HEK293 (cell line): ENCODE measurements around the gene NOC2L.

Experiments used
- AEBP2 ChIP-seq: fragments of 450-650 bp; formaldehyde crosslinking; IDR thresholded peaks from 2 replicates; pipeline ENCODE4 v1.5.1; 2016; ENCODE audit warnings: missing biosample characterization, missing genetic modification characterization, borderline replicate concordance
- HOXD13 ChIP-seq: sonication (generic); formaldehyde crosslinking; IDR thresholded peaks from 2 replicates; pipeline ENCODE4 v1.8.0; 2022; ENCODE audit warnings: missing genetic modification reagents, borderline replicate concordance
- KLF1 ChIP-seq: fragments of 450-650 bp; formaldehyde crosslinking; IDR thresholded peaks from 2 replicates; pipeline ENCODE4 v1.5.1; 2016; ENCODE audit warnings: missing biosample characterization, missing genetic modification characterization
- KLF17 ChIP-seq: fragments of 450-650 bp; formaldehyde crosslinking; IDR thresholded peaks from 2 replicates; pipeline ENCODE4 v1.5.1; 2016; ENCODE audit warnings: missing biosample characterization, missing genetic modification characterization
- KLF7 ChIP-seq: fragments of 450-650 bp; formaldehyde crosslinking; IDR thresholded peaks from 2 replicates; pipeline ENCODE4 v1.5.1; 2016; ENCODE audit warnings: missing biosample characterization, missing genetic modification characterization, borderline replicate concordance
- MYNN ChIP-seq: fragments of 450-650 bp; formaldehyde crosslinking; IDR thresholded peaks from 2 replicates; pipeline ENCODE4 v1.5.1; 2016; ENCODE audit warnings: missing biosample characterization, missing genetic modification characterization, borderline replicate concordance
- OVOL3 ChIP-seq: fragments of 450-650 bp; formaldehyde crosslinking; IDR thresholded peaks from 2 replicates; pipeline ENCODE4 v1.5.1; 2016; ENCODE audit warnings: missing biosample characterization, missing genetic modification characterization
- PRDM6 ChIP-seq: fragments of 450-650 bp; formaldehyde crosslinking; IDR thresholded peaks from 2 replicates; pipeline ENCODE4 v1.5.1; 2017; ENCODE audit warnings: missing biosample characterization, missing genetic modification characterization
- SALL2 ChIP-seq: fragments of 450-650 bp; formaldehyde crosslinking; IDR thresholded peaks from 2 replicates; pipeline ENCODE4 v1.5.0; 2017; ENCODE audit warnings: missing biosample characterization, mild to moderate bottlenecking, missing genetic modification characterization, borderline replicate concordance
- SP3 ChIP-seq: fragments of 450-650 bp; formaldehyde crosslinking; IDR thresholded peaks from 2 replicates; pipeline ENCODE4 v1.5.1; 2016; ENCODE audit warnings: missing biosample characterization, missing genetic modification characterization
- SP7 ChIP-seq: fragments of 450-650 bp; formaldehyde crosslinking; IDR thresholded peaks from 2 replicates; pipeline ENCODE4 v1.5.1; 2016; ENCODE audit warnings: missing biosample characterization, missing genetic modification characterization
- YY1 ChIP-seq: fragments of 450-650 bp; formaldehyde crosslinking; IDR thresholded peaks from 2 replicates; pipeline ENCODE4 v1.5.1; 2018; ENCODE audit warnings: missing biosample characterization, missing genetic modification characterization
- YY2 ChIP-seq: fragments of 450-650 bp; formaldehyde crosslinking; IDR thresholded peaks from 2 replicates; pipeline ENCODE4 v1.5.1; 2016; ENCODE audit warnings: missing biosample characterization, missing genetic modification characterization
- ZBTB7A ChIP-seq: fragments of 450-650 bp; formaldehyde crosslinking; IDR thresholded peaks from 2 replicates; pipeline ENCODE4 v1.5.1; 2016; ENCODE audit warnings: low read depth, missing biosample characterization, missing genetic modification characterization
- ZNF132 ChIP-seq: fragments of 450-650 bp; formaldehyde crosslinking; IDR thresholded peaks from 2 replicates; pipeline ENCODE4 v1.5.1; 2017; ENCODE audit warnings: missing biosample characterization, missing genetic modification characterization, borderline replicate concordance
- ZNF138 ChIP-seq: fragments of 450-650 bp; formaldehyde crosslinking; IDR thresholded peaks from 2 replicates; pipeline ENCODE4 v1.5.1; 2016; ENCODE audit warnings: missing biosample characterization, missing genetic modification characterization, borderline replicate concordance
- ZNF148 ChIP-seq: fragments of 450-650 bp; formaldehyde crosslinking; IDR thresholded peaks from 2 replicates; pipeline ENCODE4 v1.5.0; 2017; ENCODE audit warnings: missing biosample characterization, missing genetic modification characterization, borderline replicate concordance
- ZNF169 ChIP-seq: fragments of 450-650 bp; formaldehyde crosslinking; IDR thresholded peaks from 2 replicates; pipeline ENCODE4 v1.5.1; 2016; ENCODE audit warnings: missing biosample characterization, missing genetic modification characterization
- ZNF23 ChIP-seq: fragments of 450-650 bp; formaldehyde crosslinking; IDR thresholded peaks from 2 replicates; pipeline ENCODE4 v1.5.1; 2016; ENCODE audit warnings: missing biosample characterization, missing genetic modification characterization, borderline replicate concordance
- ZNF24 ChIP-seq: fragments of 450-650 bp; formaldehyde crosslinking; IDR thresholded peaks from 2 replicates; pipeline ENCODE4 v1.5.1; 2016; ENCODE audit warnings: missing biosample characterization, missing genetic modification characterization
- ZNF274 ChIP-seq, 2 experiments: fragments of 200-500 bp in 1 of 2; fragments of 450-650 bp in 1 of 2; sonication (Bioruptor generic) in 1 of 2; formaldehyde crosslinking in 1 of 2; IDR thresholded peaks; 2 replicates each; pipeline versions ENCODE4 v1.5.1 to v1.6.1; 2014 to 2016; ENCODE audit warnings: borderline replicate concordance in 1 of 2, inconsistent platforms in 1 of 2, low read length in 1 of 2, missing biosample characterization in 1 of 2, missing genetic modification characterization in 1 of 2
- ZNF335 ChIP-seq: fragments of 450-650 bp; formaldehyde crosslinking; conservative IDR thresholded peaks from 2 replicates; pipeline ENCODE4 v1.5.1; 2016; ENCODE audit warnings: missing biosample characterization, missing genetic modification characterization
- ZNF423 ChIP-seq: fragments of 450-650 bp; formaldehyde crosslinking; IDR thresholded peaks from 2 replicates; pipeline ENCODE4 v1.5.1; 2016; ENCODE audit warnings: missing biosample characterization, missing genetic modification characterization
- ZNF433 ChIP-seq: fragments of 450-650 bp; formaldehyde crosslinking; IDR thresholded peaks from 2 replicates; pipeline ENCODE4 v1.5.1; 2016; ENCODE audit warnings: missing biosample characterization, missing genetic modification characterization, low read depth
- ZNF473 ChIP-seq: fragments of 450-650 bp; formaldehyde crosslinking; IDR thresholded peaks from 2 replicates; pipeline ENCODE4 v1.5.1; 2017; ENCODE audit warnings: missing biosample characterization, missing genetic modification characterization
- ZNF501 ChIP-seq: fragments of 450-650 bp; formaldehyde crosslinking; IDR thresholded peaks from 2 replicates; pipeline ENCODE4 v1.5.1; 2016; ENCODE audit warnings: missing biosample characterization, missing genetic modification characterization
- ZNF513 ChIP-seq: fragments of 450-650 bp; IDR thresholded peaks from 2 replicates; pipeline ENCODE4 v1.5.1; 2018; ENCODE audit warnings: missing biosample characterization, missing genetic modification characterization
- ZNF571 ChIP-seq: fragments of 450-650 bp; formaldehyde crosslinking; IDR thresholded peaks from 2 replicates; pipeline ENCODE4 v1.5.0; 2017; ENCODE audit warnings: missing biosample characterization, missing genetic modification characterization
- ZNF600 ChIP-seq: fragments of 450-650 bp; formaldehyde crosslinking; IDR thresholded peaks from 2 replicates; pipeline ENCODE4 v1.5.1; 2016; ENCODE audit warnings: missing biosample characterization, missing genetic modification characterization
- ZNF701 ChIP-seq: fragments of 450-650 bp; formaldehyde crosslinking; IDR thresholded peaks from 2 replicates; pipeline ENCODE4 v1.5.1; 2016; ENCODE audit warnings: missing biosample characterization, missing genetic modification characterization
- ZNF830 ChIP-seq: fragments of 450-650 bp; IDR thresholded peaks from 2 replicates; pipeline ENCODE4 v1.5.0; 2018; ENCODE audit warnings: missing biosample characterization, missing genetic modification characterization, low read depth, mild to moderate bottlenecking, moderate library complexity
- ZNF837 ChIP-seq: fragments of 450-650 bp; formaldehyde crosslinking; IDR thresholded peaks from 2 replicates; pipeline ENCODE4 v1.5.1; 2016; ENCODE audit warnings: missing biosample characterization, missing genetic modification characterization

The NOC2L gene

GRCh38 chr1:938711-939489, 20.2 kb downstream of the NOC2L start (continued):
- TF ChIP-seq KLF7 (no peak; the same call in 1 of the 2 replicates), ZNF600 (tag by site-specific recombination) (peak; percentile 75), ZNF132 (tag by site-specific recombination) (no peak), ZNF148 (no peak), HOXD13 (CRISPR knock-in tag) (no peak), ZNF138 (tag by site-specific recombination) (no peak), ZNF501 (tag by site-specific recombination) (no peak), ZNF335 (tag by site-specific recombination) (peak; percentile 54), ZNF513 (no peak), KLF17 (tag by site-specific recombination) (no peak; the same call in 1 of the 2 replicates), ZNF23 (tag by site-specific recombination) (no peak), KLF1 (tag by site-specific recombination) (peak; percentile 66), ZNF571 (tag by site-specific recombination) (no peak), ZNF830 (no peak), OVOL3 (no peak), YY1 (tag by site-specific recombination) (no peak), YY2 (tag by site-specific recombination) (peak; percentile 50; the same call in 1 of the 2 replicates), AEBP2 (tag by site-specific recombination) (no peak), SP7 (tag by site-specific recombination) (no peak; the same call in 1 of the 2 replicates), SALL2 (tag by site-specific recombination) (no peak), ZNF24 (tag by site-specific recombination) (no peak; the same call in 1 of the 2 replicates), MYNN (tag by site-specific recombination) (no peak), ZBTB7A (tag by site-specific recombination) (no peak), ZNF423 (tag by site-specific recombination) (peak; percentile 63; the same call in 1 of the 2 replicates), ZNF274 (IDR thresholded peaks at IDR 0.05; ENCODE audit: low read length) (no peak), ZNF274 (tag by site-specific recombination; IDR thresholded peaks at IDR 0.05; ENCODE audit: borderline replicate concordance) (no peak), ZNF169 (tag by site-specific recombination) (no peak), ZNF433 (no peak), ZNF473 (no peak), ZNF701 (tag by site-specific recombination) (no peak), SP3 (no peak), ZNF837 (tag by site-specific recombination) (no peak), PRDM6 (tag by site-specific recombination) (no peak)
